ENCODE results near the gene TOX2.

- TF ChIP-seq POLR2AphosphoS5 (IDR thresholded peaks at IDR 0.05), result no peak
- TF ChIP-seq CTCF (IDR thresholded peaks at IDR 0.05 in 8 of 11, conservative IDR thresholded peaks at IDR 0.05 in 3 of 11), result no peak
Observed at GRCh38 chr20:44050925-44051660, 136.4 kb downstream of the TOX2 start.
